H9 (cell line): ENCODE results near the gene RAB9A. TPM values are rescaled to one million over a fixed set of nuclear protein-coding genes. Genes with fewer than 3 reads are reported as not detected.

ENCODE experiments used
- DNase-seq: peaks from one replicate; pipeline ENCODE4 v3.0.0-alpha.2; 2017
- H2AFZ ChIP-seq: one replicate; pipeline ENCODE4 v1.6.1; 2013; ENCODE audit warnings: mild to moderate bottlenecking, low read length, control low read depth, moderate library complexity
- H2AK5ac ChIP-seq: 2 replicates; pipeline ENCODE4 v1.6.1; 2013; ENCODE audit warnings: low read length, control low read depth, mixed read lengths; ENCODE audit not compliant: insufficient read length
- H2BK120ac ChIP-seq: one replicate; pipeline ENCODE4 v1.6.1; 2013; ENCODE audit warnings: low read depth, mild to moderate bottlenecking, low read length, control low read depth, inconsistent platforms; ENCODE audit not compliant: poor library complexity, severe bottlenecking
- H2BK12ac ChIP-seq: 2 replicates; pipeline ENCODE4 v1.6.1; 2013; ENCODE audit warnings: low read length, control low read depth, mixed read lengths, low read depth; ENCODE audit not compliant: insufficient read length
- H2BK15ac ChIP-seq: 2 replicates; pipeline ENCODE4 v1.6.1; 2013; ENCODE audit warnings: low read depth, low read length, control low read depth
- H2BK20ac ChIP-seq: one replicate; pipeline ENCODE4 v1.6.1; 2013; ENCODE audit warnings: low read depth, mild to moderate bottlenecking, low read length, control low read depth, inconsistent platforms; ENCODE audit not compliant: poor library complexity, severe bottlenecking
- H2BK5ac ChIP-seq: 2 replicates; pipeline ENCODE4 v1.6.1; 2013; ENCODE audit warnings: low read length, control low read depth, mixed read lengths; ENCODE audit not compliant: insufficient read length
- H3K14ac ChIP-seq: 2 replicates; pipeline ENCODE4 v1.6.1; 2013; ENCODE audit warnings: low read length, control low read depth; ENCODE audit not compliant: insufficient read depth
- H3K18ac ChIP-seq: 2 replicates; pipeline ENCODE4 v1.6.1; 2013; ENCODE audit warnings: low read depth, mild to moderate bottlenecking, mixed read lengths, low read length, control low read depth; ENCODE audit not compliant: insufficient read length
- H3K23ac ChIP-seq: 2 replicates; pipeline ENCODE4 v1.6.1; 2013; ENCODE audit warnings: low read length, control low read depth, mixed read lengths, low read depth; ENCODE audit not compliant: insufficient read length
- H3K23me2 ChIP-seq: 2 replicates; pipeline ENCODE4 v1.6.1; 2013; ENCODE audit warnings: low read depth, mild to moderate bottlenecking, mixed read lengths, low read length, control low read depth; ENCODE audit not compliant: insufficient read length, poor library complexity, severe bottlenecking
- H3K27ac ChIP-seq: 2 replicates; pipeline ENCODE4 v1.5.1; 2013; ENCODE audit warnings: low read length, control low read depth, mixed read lengths, low read depth; ENCODE audit not compliant: insufficient read length
- H3K27me3 ChIP-seq: 2 replicates; pipeline ENCODE4 v1.6.1; 2013; ENCODE audit warnings: low read length, control low read depth, inconsistent platforms; ENCODE audit not compliant: insufficient read depth
- H3K4ac ChIP-seq: 2 replicates; pipeline ENCODE4 v1.6.1; 2013; ENCODE audit warnings: low read depth, mild to moderate bottlenecking, control low read depth, inconsistent platforms, low read length, moderate library complexity
- H3K4me1 ChIP-seq: 2 replicates; pipeline ENCODE4 v1.6.1; 2013; ENCODE audit warnings: low read length, control low read depth, inconsistent platforms; ENCODE audit not compliant: insufficient read depth
- H3K4me2 ChIP-seq: 2 replicates; pipeline ENCODE4 v1.6.1; 2013; ENCODE audit warnings: low read length, control low read depth, mixed read lengths; ENCODE audit not compliant: insufficient read length, insufficient read depth
- H3K56ac ChIP-seq: 2 replicates; pipeline ENCODE4 v1.6.1; 2013; ENCODE audit warnings: low read depth, mild to moderate bottlenecking, mixed read lengths, low read length, control low read depth; ENCODE audit not compliant: insufficient read length
- H3K79me1 ChIP-seq: 2 replicates; pipeline ENCODE4 v1.6.1; 2013; ENCODE audit warnings: low read depth, mild to moderate bottlenecking, moderate library complexity, low read length, control low read depth, inconsistent platforms; ENCODE audit not compliant: insufficient read depth, poor library complexity, severe bottlenecking
- H3K79me2 ChIP-seq: 2 replicates; pipeline ENCODE4 v1.6.1; 2013; ENCODE audit warnings: low read length, control low read depth, inconsistent platforms; ENCODE audit not compliant: insufficient read depth
- H3K9ac ChIP-seq: 2 replicates; pipeline ENCODE4 v1.6.1; 2013; ENCODE audit warnings: low read length, control low read depth, mixed read lengths; ENCODE audit not compliant: insufficient read length; ENCODE audit errors: extremely low read depth
- H3K9me3 ChIP-seq: one replicate; pipeline ENCODE4 v1.6.1; 2013; ENCODE audit warnings: low read depth, low read length, inconsistent platforms; ENCODE audit not compliant: control insufficient read depth
- H3T11ph ChIP-seq: one replicate; pipeline ENCODE4 v1.6.1; 2013; ENCODE audit warnings: mild to moderate bottlenecking, low read length, control low read depth, inconsistent platforms
- H4K20me1 ChIP-seq: one replicate; pipeline ENCODE4 v1.6.1; 2013; ENCODE audit not compliant: control insufficient read depth, insufficient read length, insufficient read depth
- H4K5ac ChIP-seq: 2 replicates; pipeline ENCODE4 v1.6.1; 2013; ENCODE audit warnings: low read depth, mild to moderate bottlenecking, mixed read lengths, low read length, control low read depth; ENCODE audit not compliant: insufficient read length
- H4K8ac ChIP-seq: replicated peaks from 2 replicates; pipeline ENCODE4 v1.6.1; 2013; ENCODE audit warnings: low read length, control low read depth, mixed read lengths, low read depth; ENCODE audit not compliant: insufficient read length
- H4K91ac ChIP-seq: 2 replicates; pipeline ENCODE4 v1.6.1; 2013; ENCODE audit warnings: low read depth, mild to moderate bottlenecking, moderate library complexity, mixed read lengths, low read length, control low read depth; ENCODE audit not compliant: insufficient read length
- H3K27ac Mint-ChIP-seq, 3 experiments: 2 replicates in 2 of 3; 3 replicates in 1 of 3; pipeline ENCODE4 v1.8.0; 2020 to 2021; ENCODE audit warnings: mixed read lengths in 3 of 3, mild to moderate bottlenecking in 1 of 3, moderate library complexity in 1 of 3
- H3K27me3 Mint-ChIP-seq: 2 replicates; pipeline ENCODE4 v1.8.0; 2021; ENCODE audit warnings: low read depth, mild to moderate bottlenecking, moderate library complexity, mixed read lengths
- H3K36me3 Mint-ChIP-seq, 3 experiments: 2 replicates in 2 of 3; 3 replicates in 1 of 3; pipeline ENCODE4 v1.8.0; 2020 to 2021; ENCODE audit warnings: low read depth in 3 of 3, mixed read lengths in 3 of 3; ENCODE audit not compliant: insufficient read depth in 1 of 3
- H3K4me1 Mint-ChIP-seq, 2 experiments: 2 replicates each; pipeline ENCODE4 v1.8.0; 2020; ENCODE audit warnings: mixed read lengths in 2 of 2
- H3K4me3 Mint-ChIP-seq, 2 experiments: 2 replicates in 1 of 2; 3 replicates in 1 of 2; pipeline ENCODE4 v1.8.0; 2020 to 2021; ENCODE audit warnings: mild to moderate bottlenecking in 2 of 2, mixed read lengths in 2 of 2, moderate library complexity in 1 of 2
- H3K9me3 Mint-ChIP-seq, 2 experiments: 2 replicates in 1 of 2; 3 replicates in 1 of 2; pipeline ENCODE4 v1.8.0; 2020; ENCODE audit warnings: mild to moderate bottlenecking in 2 of 2, mixed read lengths in 2 of 2, moderate library complexity in 1 of 2
- CTCF ChIP-seq: fragments of 200-600 bp; sonication (generic); conservative IDR thresholded peaks from 3 replicates; pipeline ENCODE4 v1.8.0; 2021; ENCODE audit warnings: antibody characterized with exemption, mild to moderate bottlenecking
- WGBS: extraction: QIAGEN DNeasy Blood & Tissue Kit; methylation state at CpG from one replicate; pipeline ENCODE4 v1.1.7; 2013; ENCODE audit warnings: missing lambda C conversion rate, low lambda C conversion rate, mixed read lengths; ENCODE audit not compliant: insufficient read length; ENCODE audit errors: extremely low coverage; 5-methylcytosine and 5-hydroxymethylcytosine counted together
- total RNA-seq: library from RNA; stranded (reverse); gene quantifications from 2 replicates; pipeline ENCODE4 v1.2.1, GENCODE V29; 2021

Gene RAB9A
- total RNA-seq, 1 experiment from 2014 or later, result 21.3 TPM

- WGBS, result no CpG with 5 or more reads among the region's 1 CpG
- H3K9me3 ChIP-seq, result no peaks in the 10 kb centered on the region
- H3K4me2 ChIP-seq, result no peak overlapping the region
- H4K91ac ChIP-seq, result no peak overlapping the region
- no peak overlapping the region for H4K5ac ChIP-seq
- H2BK12ac ChIP-seq, result no peak overlapping the region
- H2AFZ ChIP-seq, result no peak overlapping the region
- no peak overlapping the region for H3K18ac ChIP-seq
- H3K4me1 ChIP-seq, result no peaks in the 10 kb centered on the region
- H3K9ac ChIP-seq, result no peak overlapping the region
- H4K20me1 ChIP-seq, result no peaks in the 10 kb centered on the region
- no peak overlapping the region for H4K8ac ChIP-seq
- H3K23ac ChIP-seq, result no peak overlapping the region
- no peak overlapping the region for H3K56ac ChIP-seq
- no peak for TF ChIP-seq CTCF
- no peak overlapping the region for H2BK5ac ChIP-seq
- no peak overlapping the region for H2BK15ac ChIP-seq
- peaks cover 0 to 4% (median 0%) of the 10 kb centered on the region in 3 experiments; a peak in 2 of 7 replicates for H3K36me3 Mint-ChIP-seq
- H3K27me3 Mint-ChIP-seq, result peaks cover 11% of the 10 kb centered on the region
- H3K4me3 Mint-ChIP-seq, result no peak overlapping the region
- H3K4ac ChIP-seq, result no peak overlapping the region
- H3K79me2 ChIP-seq, result peaks cover 14% of the 10 kb centered on the region; the same call in 1 of the 2 replicates
- no peak overlapping the region for H2BK120ac ChIP-seq
- peaks cover 6% of the 10 kb centered on the region for H3K23me2 ChIP-seq
- H3K27ac ChIP-seq, result no peak overlapping the region
- no peak overlapping the region for H2BK20ac ChIP-seq
- H3K9me3 Mint-ChIP-seq, result peaks cover 26 to 45% of the 10 kb centered on the region in 2 experiments
- DNase-seq, result no peak
- no peak overlapping the region for H2AK5ac ChIP-seq
- H3K27ac Mint-ChIP-seq, result no peak overlapping the region
- H3T11ph ChIP-seq, result no peak overlapping the region
- H3K27me3 ChIP-seq, result no peaks in the 10 kb centered on the region; the same call in 1 of the 2 replicates
- no peak overlapping the region for H3K14ac ChIP-seq
- H3K79me1 ChIP-seq, result no peaks in the 10 kb centered on the region
- peaks cover 9 to 11% of the 10 kb centered on the region in 2 experiments for H3K4me1 Mint-ChIP-seq
These were observed 1.7 kb upstream of the RAB9A start for GRCh38 chrX:13687203-13687602.
